GM21360 (cell line): ENCODE results near the gene USP25.

Source experiments
- ATAC-seq: cut with Tn5 transposase; IDR thresholded peaks from one replicate; pipeline ENCODE4 v1.9.1; 2021; ENCODE audit warnings: mild to moderate bottlenecking, moderate library complexity; ENCODE audit not compliant: unreplicated experiment

Gene USP25

GRCh38 chr21:15848634-15849560 lies 119.1 kb downstream of the USP25 start:
- no peak for ATAC-seq

- no peak for ATAC-seq
These were observed 120.1 kb downstream of the USP25 start for GRCh38 chr21:15849927-15850326.

GRCh38 chr21:15850645-15851044 lies 120.9 kb downstream of the USP25 start:
- no peak for ATAC-seq

- ATAC-seq, result no peak
These were observed 122.4 kb downstream of the USP25 start for GRCh38 chr21:15852146-15852545.

- ATAC-seq, result no peak
These were observed 123.3 kb downstream of the USP25 start for GRCh38 chr21:15853126-15853525.

DNA sequence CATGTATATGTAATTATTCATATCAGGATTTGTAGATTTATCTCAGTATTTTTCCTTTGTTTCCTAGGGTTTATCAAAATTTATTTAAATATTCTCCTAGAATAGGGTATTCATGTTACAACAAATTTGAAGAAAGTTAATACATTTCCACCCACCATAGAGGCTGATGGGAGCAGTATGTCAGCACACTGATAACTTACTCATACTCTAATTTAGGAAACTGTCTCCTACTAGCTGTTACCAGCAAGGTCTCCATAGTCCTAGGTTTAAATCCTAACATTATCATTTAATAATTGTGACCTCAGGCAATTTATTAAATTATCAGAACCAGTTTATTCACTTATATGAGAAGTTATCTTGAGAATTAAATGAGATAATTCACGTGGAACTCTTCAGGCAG lies 127.0 kb downstream of the USP25 start:
- no peak for ATAC-seq

- no peak for ATAC-seq
These were observed 128.0 kb downstream of the USP25 start for GRCh38 chr21:15857740-15858139.

GRCh38 chr21:15860541-15860940 lies 130.8 kb downstream of the USP25 start:
- ATAC-seq, result no peak

DNA sequence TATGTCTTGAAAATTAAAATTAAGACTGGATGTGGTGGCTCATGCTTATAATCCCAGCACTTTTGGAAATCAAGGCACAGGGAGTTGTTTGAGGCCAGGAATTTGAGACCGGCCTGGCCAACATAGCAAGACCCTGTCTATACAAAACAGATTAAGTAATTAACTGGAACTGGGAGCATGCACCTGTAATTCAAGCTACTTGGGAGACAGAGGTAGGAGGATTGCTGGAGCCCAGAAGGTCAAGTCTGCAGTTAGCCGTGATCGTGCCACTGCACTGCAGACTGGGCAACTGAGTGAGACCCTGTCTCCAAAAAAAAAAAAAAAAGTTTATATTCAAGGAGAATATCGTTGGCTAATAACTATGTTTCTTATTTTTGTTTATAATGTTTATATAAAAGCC lies 139.2 kb downstream of the USP25 start:
- ATAC-seq, result no peak

DNA sequence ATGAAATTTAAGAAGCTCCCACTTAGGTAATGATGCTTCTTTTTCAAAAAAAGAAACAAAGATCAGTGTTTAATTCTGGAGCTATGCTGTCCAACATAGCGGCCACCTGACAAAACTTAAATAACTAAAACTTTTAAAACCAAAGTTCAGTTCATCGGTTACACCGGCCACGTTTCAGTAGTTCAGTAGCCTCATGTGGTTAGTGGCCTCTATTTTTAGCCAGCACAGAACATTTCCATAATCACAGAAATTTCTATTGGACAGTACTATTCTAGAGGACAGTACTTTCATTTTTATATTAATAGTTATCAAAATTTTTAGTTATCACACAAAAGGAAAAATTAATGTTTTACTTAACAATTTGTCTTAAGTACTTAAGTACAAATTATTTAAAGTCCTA lies 141.0 kb downstream of the USP25 start:
- ATAC-seq, result peak; percentile 63

GRCh38 chr21:15872236-15872635 lies 142.5 kb downstream of the USP25 start:
- no peak for ATAC-seq

DNA sequence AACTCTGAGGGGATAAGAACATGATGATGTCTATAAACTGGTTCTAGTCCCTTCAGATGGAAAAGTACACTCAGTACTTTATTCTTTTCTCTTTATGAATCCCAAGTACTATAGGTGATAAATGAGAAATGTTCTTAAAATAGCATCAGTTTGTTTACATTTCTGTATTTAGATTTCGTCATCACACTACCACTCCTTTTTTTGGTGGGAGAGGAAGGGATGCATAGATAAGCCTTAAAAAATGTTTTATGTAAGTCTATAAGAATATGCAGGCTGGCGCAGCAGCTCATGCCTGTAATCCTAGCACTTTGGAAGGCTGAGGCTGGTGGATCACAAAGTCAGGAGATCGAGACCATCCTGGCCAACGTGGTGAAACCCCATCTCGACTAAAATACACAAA lies 144.8 kb downstream of the USP25 start:
- ATAC-seq, result no peak

GRCh38 chr21:15875286-15875685 lies 145.5 kb downstream of the USP25 start:
- no peak for ATAC-seq

- no peak for ATAC-seq
These were observed 164.1 kb downstream of the USP25 start for GRCh38 chr21:15893902-15894301.

DNA sequence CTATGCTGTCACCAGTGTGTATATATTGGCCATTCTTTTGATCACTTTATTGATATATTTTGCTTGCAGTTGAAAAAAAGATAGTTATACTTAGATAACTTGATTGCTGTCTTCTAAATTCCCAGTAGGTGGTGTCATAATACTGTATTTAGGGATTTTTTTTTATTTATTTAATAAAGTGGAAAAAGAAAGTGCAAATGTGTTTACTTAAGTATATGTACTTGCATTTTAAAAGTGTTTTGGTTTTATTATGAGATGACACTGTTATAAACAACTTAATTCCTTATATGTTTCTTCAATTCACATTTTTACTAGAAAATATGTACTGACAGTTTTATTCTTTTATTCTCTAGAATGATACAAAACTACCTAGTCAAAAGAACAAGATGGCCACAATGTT lies 164.8 kb downstream of the USP25 start:
- ATAC-seq, result no peak

- ATAC-seq, result no peak
These were observed 165.6 kb downstream of the USP25 start for GRCh38 chr21:15895142-15896106.

- no peak for ATAC-seq
These were observed 166.7 kb downstream of the USP25 start for GRCh38 chr21:15896501-15896900.

- ATAC-seq, result no peak
These were observed 174.6 kb downstream of the USP25 start for GRCh38 chr21:15904389-15904788.

DNA sequence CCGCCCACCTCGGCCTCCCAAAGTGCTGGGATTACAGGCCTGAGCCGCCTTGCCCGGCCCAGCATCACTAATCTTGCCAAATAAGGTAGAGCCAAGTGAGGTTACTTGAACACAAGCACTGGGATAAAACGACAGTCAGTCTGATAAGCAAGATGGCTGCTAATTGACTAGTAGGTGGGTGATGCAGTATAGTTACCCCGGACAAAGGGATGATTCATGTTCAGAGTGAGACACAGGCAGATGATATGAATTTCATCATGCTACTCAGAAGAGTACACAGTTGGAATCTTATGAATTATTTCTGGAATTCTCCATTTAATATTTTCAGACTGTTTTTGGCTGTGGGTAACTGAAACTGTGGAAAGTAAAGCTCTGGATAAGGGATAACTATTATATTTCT lies 178.4 kb downstream of the USP25 start:
- ATAC-seq, result no peak

GRCh38 chr21:15928196-15928595 lies 198.4 kb downstream of the USP25 start:
- ATAC-seq, result no peak

DNA sequence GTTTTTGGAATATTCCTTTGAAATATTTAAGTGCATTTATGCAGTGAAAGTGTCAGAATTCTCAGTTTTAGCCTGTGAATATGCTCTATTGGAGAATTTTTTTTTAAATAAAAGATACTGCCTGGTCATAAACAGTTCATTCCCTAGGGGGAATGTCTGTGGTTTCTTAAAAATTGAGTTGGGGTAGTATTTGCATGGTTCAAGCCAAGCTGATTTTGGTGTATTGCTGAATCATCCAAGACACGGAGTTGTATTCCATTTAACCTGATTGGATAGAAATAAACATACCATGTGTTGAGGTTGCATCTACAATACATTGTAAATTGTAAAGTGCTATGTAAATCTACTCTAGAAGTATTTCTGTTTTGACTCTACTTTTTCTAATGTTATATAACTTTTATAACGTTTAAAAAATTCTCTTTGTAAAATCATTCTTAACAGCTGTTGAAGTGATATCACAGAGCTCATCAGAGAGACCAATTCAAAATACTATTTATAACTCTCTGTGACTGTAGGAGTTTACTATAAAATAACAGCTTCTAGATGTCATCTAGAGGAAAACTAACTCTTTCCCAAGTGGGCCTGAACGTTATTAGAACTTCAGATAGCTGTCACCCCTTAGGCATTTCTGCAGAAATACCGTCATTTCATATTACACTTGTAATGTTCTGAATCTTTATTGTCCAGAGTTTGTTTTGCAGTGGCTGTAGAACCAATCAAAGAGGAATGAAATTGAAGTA lies 199.1 kb downstream of the USP25 start:
- no peak for ATAC-seq
